ENCODE data around the gene SBK2.

SBK2 gene

GRCh38 chr19:55550321-55550650 lies 13.4 kb upstream of the SBK2 start:
- no peak for TF ChIP-seq CTCF (IDR thresholded peaks at IDR 0.05)

- TF ChIP-seq CTCF (IDR thresholded peaks at IDR 0.05), result no peak
Observed at GRCh38 chr19:55549500-55550320, 12.8 kb upstream of the SBK2 start.

GRCh38 chr19:55546822-55547614 lies 10.1 kb upstream of the SBK2 start:
- TF ChIP-seq CTCF (IDR thresholded peaks at IDR 0.05), result no peak

GRCh38 chr19:55546011-55546410 lies 9.1 kb upstream of the SBK2 start:
- no peak for TF ChIP-seq CTCF (IDR thresholded peaks at IDR 0.05)

GRCh38 chr19:55545443-55545842 lies 8.5 kb upstream of the SBK2 start, which contains the start of gene SBK3:
Gene SBK3, minus strand, starts transcription at chr19:55545543. Its CDS starts 0 bp downstream, at chr19:55545543.
- TF ChIP-seq CTCF (IDR thresholded peaks at IDR 0.05), result no peak

- TF ChIP-seq CTCF (IDR thresholded peaks at IDR 0.05), result no peak
Observed at GRCh38 chr19:55544776-55545439, 8.0 kb upstream of the SBK2 start.

GRCh38 chr19:55544014-55544413 lies 7.1 kb upstream of the SBK2 start:
- TF ChIP-seq CTCF (IDR thresholded peaks at IDR 0.05), result no peak
